H1 (cell line): ENCODE results near the gene NOS1AP. TPM values are rescaled to one million over a fixed set of nuclear protein-coding genes. Genes with fewer than 3 reads are reported as not detected.

Experiments used
- CTCF ChIA-PET: fragments of 300-600 bp; sonication (Branson Sonifier 250); formaldehyde crosslinking; loops from one replicate; lab custom pipeline; 2021; ENCODE audit not compliant: partially characterized antibody; lab: Charles Lee
- POLR2A ChIA-PET: fragments of 300-600 bp; sonication (Branson Sonifier 250); formaldehyde crosslinking; loops from one replicate; lab custom pipeline; 2021; ENCODE audit warnings: inconsistent platforms; ENCODE audit not compliant: partially characterized antibody; lab: Charles Lee
- DNase-seq, 2 experiments: peaks; one replicate each; pipeline versions ENCODE4 v3.0.0 to v3.0.0-alpha.2; 2010 to 2022; ENCODE audit warnings: low spot score in 2 of 2, low read depth in 1 of 2, mixed read lengths in 1 of 2
- FAIRE-seq: peaks from 2 replicates; lab custom pipeline; 2011; peaks lifted over from hg19 to GRCh38; lab: Jason Lieb, UNC
- H2AFZ ChIP-seq: 2 replicates; pipeline ENCODE4 v1.8.1; 2012; ENCODE audit warnings: low read length, inconsistent platforms
- H2AK5ac ChIP-seq: 2 replicates; pipeline ENCODE4 v1.6.1; 2013; ENCODE audit warnings: low read depth, low read length
- H2BK120ac ChIP-seq: replicated peaks from 2 replicates; pipeline ENCODE3; 2013; ENCODE audit warnings: low read depth, low read length, inconsistent platforms
- H2BK12ac ChIP-seq: 2 replicates; pipeline ENCODE4 v1.6.1; 2013; ENCODE audit warnings: low read depth, low read length
- H2BK15ac ChIP-seq: 2 replicates; pipeline ENCODE4 v1.6.1; 2013; ENCODE audit warnings: low read length
- H2BK20ac ChIP-seq: 2 replicates; pipeline ENCODE4 v1.6.1; 2013; ENCODE audit warnings: low read length
- H2BK5ac ChIP-seq: 2 replicates; pipeline ENCODE4 v1.6.1; 2013; ENCODE audit warnings: low read depth, low read length
- H3K14ac ChIP-seq: 2 replicates; pipeline ENCODE4 v1.6.1; 2013; ENCODE audit warnings: inconsistent platforms; ENCODE audit not compliant: insufficient read length
- H3K18ac ChIP-seq: 2 replicates; pipeline ENCODE4 v1.6.1; 2013; ENCODE audit warnings: low read length; ENCODE audit errors: extremely low read depth
- H3K23ac ChIP-seq: 2 replicates; pipeline ENCODE4 v1.6.1; 2013; ENCODE audit warnings: inconsistent platforms; ENCODE audit not compliant: insufficient read length
- H3K23me2 ChIP-seq: 2 replicates; pipeline ENCODE4 v1.6.1; 2013; ENCODE audit warnings: low read depth, low read length
- H3K27ac ChIP-seq: 2 replicates; pipeline ENCODE4 v1.6.1; 2011; ENCODE audit warnings: low read depth, low read length, inconsistent platforms
- H3K27me3 ChIP-seq, 4 experiments: replicated peaks in 1 of 4; 1 replicate in 1 of 4; 2 replicates in 3 of 4; pipeline versions ENCODE4 v1.6.1 to v1.8.1; 2011 to 2013; ENCODE audit warnings: low read length in 3 of 4, mild to moderate bottlenecking in 3 of 4, inconsistent platforms in 2 of 4, mixed read lengths in 2 of 4, moderate library complexity in 1 of 4; ENCODE audit not compliant: control insufficient read depth in 3 of 4, insufficient read depth in 3 of 4; ENCODE audit errors: extremely low read depth in 1 of 4
- H3K36me3 ChIP-seq, 4 experiments: 2 replicates each; pipeline versions ENCODE4 v1.6.1 to v1.8.1; 2011 to 2013; ENCODE audit warnings: mild to moderate bottlenecking in 4 of 4, low read length in 3 of 4, moderate library complexity in 2 of 4, control low read depth in 1 of 4, inconsistent platforms in 1 of 4; ENCODE audit not compliant: insufficient read depth in 4 of 4, control insufficient read depth in 2 of 4
- H3K4ac ChIP-seq: replicated peaks from 2 replicates; pipeline ENCODE3; 2013; ENCODE audit warnings: low read length, low read depth, mixed read lengths, inconsistent platforms; ENCODE audit not compliant: insufficient read length
- H3K4me1 ChIP-seq, 4 experiments: replicated peaks in 1 of 4; 1 replicate in 1 of 4; 2 replicates in 3 of 4; pipeline versions ENCODE4 v1.6.1 to v1.8.1; 2011 to 2013; ENCODE audit warnings: low read length in 3 of 4, inconsistent platforms in 2 of 4, mixed read lengths in 1 of 4; ENCODE audit not compliant: insufficient read depth in 4 of 4, control insufficient read depth in 3 of 4
- H3K4me2 ChIP-seq, 2 experiments: 2 replicates each; pipeline versions ENCODE4 v1.6.1 to v1.8.1; 2011 to 2013; ENCODE audit warnings: low read depth in 2 of 2, low read length in 2 of 2, control low read depth in 1 of 2, inconsistent platforms in 1 of 2, mild to moderate bottlenecking in 1 of 2; ENCODE audit not compliant: insufficient read depth in 1 of 2
- H3K4me3 ChIP-seq, 4 experiments: fragments of 200-600, 300-600 bp in 1 of 4; sonication (generic), shearing (Covaris generic), sonication (Bioruptor Twin) in 1 of 4; 2 replicates each; pipeline versions ENCODE4 v1.5.1 to v1.8.1; 2011 to 2016; ENCODE audit warnings: low read length in 4 of 4, low read depth in 3 of 4, control low read depth in 2 of 4, inconsistent platforms in 2 of 4, mild to moderate bottlenecking in 2 of 4, mixed read lengths in 1 of 4, moderate library complexity in 1 of 4; ENCODE audit not compliant: insufficient read depth in 2 of 4; ENCODE audit errors: extremely low read depth in 1 of 4
- H3K56ac ChIP-seq: replicated peaks from 2 replicates; pipeline ENCODE3; 2013; ENCODE audit warnings: low read depth, mild to moderate bottlenecking, mixed read lengths, low read length, inconsistent platforms; ENCODE audit not compliant: insufficient read length
- H3K79me1 ChIP-seq: 2 replicates; pipeline ENCODE4 v1.6.1; 2013; ENCODE audit warnings: low read depth, low read length, control low read depth
- H3K79me2 ChIP-seq, 2 experiments: 2 replicates each; pipeline versions ENCODE4 v1.6.1 to v1.8.1; 2012 to 2013; ENCODE audit warnings: low read length in 2 of 2, mild to moderate bottlenecking in 2 of 2, inconsistent platforms in 1 of 2; ENCODE audit not compliant: insufficient read depth in 2 of 2, control insufficient read depth in 1 of 2
- H3K9ac ChIP-seq, 4 experiments: replicated peaks in 1 of 4; 1 replicate in 1 of 4; 2 replicates in 3 of 4; pipeline versions ENCODE4 v1.6.1 to v1.8.1; 2011 to 2013; ENCODE audit warnings: low read depth in 3 of 4, low read length in 3 of 4, control low read depth in 2 of 4, mild to moderate bottlenecking in 2 of 4, moderate library complexity in 2 of 4, inconsistent platforms in 1 of 4; ENCODE audit errors: extremely low read depth in 1 of 4
- H3K9me3 ChIP-seq, 2 experiments: 2 replicates each; pipeline versions ENCODE4 v1.6.1 to v1.8.1; 2012 to 2013; ENCODE audit warnings: mild to moderate bottlenecking in 2 of 2, moderate library complexity in 2 of 2, control low read depth in 1 of 2, inconsistent platforms in 1 of 2, low read depth in 1 of 2, low read length in 1 of 2, mixed read lengths in 1 of 2; ENCODE audit not compliant: insufficient read depth in 2 of 2
- H4K20me1 ChIP-seq, 2 experiments: replicated peaks in 1 of 2; 2 replicates each; pipeline versions ENCODE3 to v1.8.1; 2011 to 2013; ENCODE audit warnings: inconsistent platforms in 2 of 2, low read length in 2 of 2, mild to moderate bottlenecking in 1 of 2; ENCODE audit not compliant: insufficient read depth in 2 of 2, control insufficient read depth in 1 of 2
- H4K5ac ChIP-seq: 2 replicates; pipeline ENCODE4 v1.6.1; 2013; ENCODE audit warnings: low read length, low read depth, mixed read lengths, inconsistent platforms; ENCODE audit not compliant: insufficient read length
- H4K8ac ChIP-seq: 2 replicates; pipeline ENCODE4 v1.8.0; 2013; ENCODE audit warnings: mild to moderate bottlenecking, moderate library complexity, low read length, inconsistent platforms; ENCODE audit not compliant: insufficient read depth; ENCODE audit errors: extremely low read depth
- H4K91ac ChIP-seq: replicated peaks from 2 replicates; pipeline ENCODE3; 2013; ENCODE audit warnings: low read length, mixed read lengths, inconsistent platforms; ENCODE audit not compliant: insufficient read length
- BACH1 ChIP-seq: IDR thresholded peaks from 2 replicates; pipeline ENCODE4 v1.6.1; 2012; ENCODE audit warnings: low read length, improper control_type of control experiment
- BRCA1 ChIP-seq: IDR thresholded peaks from 2 replicates; pipeline ENCODE4 v1.6.1; 2012; ENCODE audit warnings: low read depth, low read length, improper control_type of control experiment
- MAFK ChIP-seq: IDR thresholded peaks from 2 replicates; pipeline ENCODE4 v1.6.1; 2012; ENCODE audit warnings: low read depth, mild to moderate bottlenecking, improper control_type of control experiment, low read length
- NRF1 ChIP-seq: IDR thresholded peaks from 2 replicates; pipeline ENCODE4 v1.6.1; 2011; ENCODE audit warnings: mild to moderate bottlenecking, low read depth, low read length, improper control_type of control experiment
- RAD21 ChIP-seq, 2 experiments: IDR thresholded peaks in 1 of 2; conservative IDR thresholded peaks in 1 of 2; 2 replicates each; pipeline ENCODE4 v1.6.1; 2011; ENCODE audit warnings: low read depth in 2 of 2, low read length in 2 of 2, improper control_type of control experiment in 1 of 2, inconsistent platforms in 1 of 2, mild to moderate bottlenecking in 1 of 2, moderate library complexity in 1 of 2
- RBBP5 ChIP-seq: IDR thresholded peaks from 2 replicates; pipeline ENCODE4 v1.7.1; 2012; ENCODE audit warnings: low read depth, mild to moderate bottlenecking, inconsistent platforms, low read length, moderate library complexity, borderline replicate concordance
- RFX5 ChIP-seq: IDR thresholded peaks from 2 replicates; pipeline ENCODE4 v1.6.1; 2011; ENCODE audit warnings: low read depth, low read length, improper control_type of control experiment, borderline replicate concordance
- SIN3A ChIP-seq, 2 experiments: IDR thresholded peaks in 1 of 2; conservative IDR thresholded peaks in 1 of 2; 2 replicates each; pipeline ENCODE4 v1.6.1; 2011 to 2012; ENCODE audit warnings: low read length in 2 of 2, improper control_type of control experiment in 1 of 2, low read depth in 1 of 2, mild to moderate bottlenecking in 1 of 2
- YY1 ChIP-seq: IDR thresholded peaks from 2 replicates; pipeline ENCODE4 v1.6.1; 2011; ENCODE audit warnings: low read depth, mild to moderate bottlenecking, low read length
- WGBS, 2 experiments: shearing (Covaris generic) in 1 of 2; methylation state at CpG; one replicate each; pipeline versions ENCODE4 v1.1.6 to v1.1.7; 2013 to 2015; ENCODE audit warnings: low lambda C conversion rate in 2 of 2, mixed read lengths in 2 of 2, inconsistent platforms in 1 of 2, low coverage in 1 of 2, missing lambda C conversion rate in 1 of 2; ENCODE audit not compliant: insufficient replicate concordance in 2 of 2, insufficient coverage in 1 of 2, insufficient read length in 1 of 2; ENCODE audit errors: extremely low coverage in 1 of 2, missing lambda C conversion rate in 1 of 2; 5-methylcytosine and 5-hydroxymethylcytosine counted together
- polyA plus RNA-seq, 7 experiments: library from polyadenylated mRNA; depleted of rRNA in 3 of 7; stranded (reverse) in 5 of 7; unstranded in 2 of 7; fragments of >200 nt in 5 of 7; fragments of 200-250 nt in 2 of 7; gene quantifications; 1 replicate in 5 of 7; 2 replicates in 1 of 7; 4 replicates in 1 of 7; pipeline versions ENCODE4 v1.2.1 to v1.2.3, GENCODE V29; 2011 to 2013; ENCODE audit warnings: missing spikeins in 2 of 7, mixed read lengths in 2 of 7
- total RNA-seq: library from RNA; stranded (reverse); fragmentation: NEBNext Ultra II Directional; extraction: Animal tissue kit (Norgen Biotek cat#: 25700); gene quantifications from 2 replicates; pipeline ENCODE4 v1.2.1, GENCODE V29; 2021
- TF ChIP-seq, protein P1 (sequence below): IDR thresholded peaks from 2 replicates; pipeline ENCODE4 v1.6.1; 2012; ENCODE audit warnings: low read length, inconsistent platforms

The NOS1AP gene
- total and polyA plus RNA-seq, 2 of the 8 experiments (the other 6 are each of a cell fraction or from before 2014, with no cell fraction given): 2.4 to 12.1 TPM

DNA sequence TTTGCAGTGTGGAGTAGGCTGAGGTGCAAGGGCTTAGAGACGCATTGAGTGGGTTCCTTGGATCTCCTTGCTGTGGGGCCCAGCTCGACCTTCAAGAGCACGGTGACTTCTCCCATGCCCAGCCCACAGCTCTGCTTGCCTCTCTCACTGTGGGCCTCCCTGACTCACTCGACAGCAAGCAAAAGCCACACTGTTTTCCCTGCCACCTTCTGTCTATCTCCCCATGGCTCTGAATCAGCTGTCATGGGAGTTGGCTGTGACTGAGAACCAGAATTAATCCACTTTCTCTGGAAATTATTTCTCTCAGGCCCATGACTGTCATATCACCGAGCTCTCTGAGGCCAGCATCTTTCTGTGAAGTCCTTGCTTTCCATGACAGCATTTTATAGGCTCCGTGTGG is 140.7 kb downstream of the NOS1AP start:
- no peak overlapping the region for H3K56ac ChIP-seq
- H2AK5ac ChIP-seq: 0 out of 2 replicates have a peak overlapping the region, but pooled peaks have one; percentile 14
- H3K9ac ChIP-seq: no peak overlapping the region
- no peak overlapping the region for H3K4me3 ChIP-seq
- H3K79me1 ChIP-seq: no peaks in the 10 kb centered on the region
- no peak overlapping the region for H2AFZ ChIP-seq
- WGBS, 2 experiments: 79% methylated on average over 6 of the region's 6 CpGs; no CpG with 5 or more reads in 1 of the 2 experiments
- no peak overlapping the region for H4K5ac ChIP-seq
- ChIA-PET POLR2A (no interaction called here), CTCF (interaction anchor here (1.2 to 1.8 kb wide), 2 partner anchors 18 to 90 kb away, joined by 3 to 5 read pairs; no protein-coding TSS in a partner anchor)
- no peak overlapping the region for H3K4ac ChIP-seq
- no peak overlapping the region for H2BK120ac ChIP-seq
- no peak overlapping the region for H4K8ac ChIP-seq
- H3K4me2 ChIP-seq: no peak overlapping the region
- H3K27ac ChIP-seq: no peak overlapping the region
- DNase-seq (no peak), FAIRE-seq (no peak)
- no peak overlapping the region for H2BK20ac ChIP-seq
- H4K20me1 ChIP-seq: no peaks in the 10 kb centered on the region
- H2BK5ac ChIP-seq: no peak overlapping the region
- H3K27me3 ChIP-seq: no peaks in the 10 kb centered on the region
- H3K23ac ChIP-seq: no peak overlapping the region
- peaks cover 0 to 15% (median 5%) of the 10 kb centered on the region in 4 experiments; a peak in 5 of 7 replicates for H3K4me1 ChIP-seq
- no peak overlapping the region for H4K91ac ChIP-seq
- peaks cover 3 to 32% of the 10 kb centered on the region in 2 experiments; a peak in 3 of 4 replicates for H3K79me2 ChIP-seq
- H3K9me3 ChIP-seq: no peaks in the 10 kb centered on the region
- H2BK15ac ChIP-seq: no peak overlapping the region
- no peaks in the 10 kb centered on the region for H3K23me2 ChIP-seq
- H3K18ac ChIP-seq: no peak overlapping the region
- H2BK12ac ChIP-seq: no peak overlapping the region
- TF ChIP-seq SIN3A (conservative IDR thresholded peaks at IDR 0.05 in 1 of 2, IDR thresholded peaks at IDR 0.05 in 1 of 2; ENCODE audit: low read depth in 1 of 2, low read length in 2 of 2) (no peak), RBBP5 (no peak), YY1 (no peak), BRCA1 (no peak), NRF1 (no peak), BACH1 (no peak), RAD21 (IDR thresholded peaks at IDR 0.05 in 1 of 2, conservative IDR thresholded peaks at IDR 0.05 in 1 of 2; ENCODE audit: low read depth in 2 of 2, low read length in 2 of 2) (no peak), MAFK (no peak), RFX5 (no peak)
- TF ChIP-seq, protein P1, sequence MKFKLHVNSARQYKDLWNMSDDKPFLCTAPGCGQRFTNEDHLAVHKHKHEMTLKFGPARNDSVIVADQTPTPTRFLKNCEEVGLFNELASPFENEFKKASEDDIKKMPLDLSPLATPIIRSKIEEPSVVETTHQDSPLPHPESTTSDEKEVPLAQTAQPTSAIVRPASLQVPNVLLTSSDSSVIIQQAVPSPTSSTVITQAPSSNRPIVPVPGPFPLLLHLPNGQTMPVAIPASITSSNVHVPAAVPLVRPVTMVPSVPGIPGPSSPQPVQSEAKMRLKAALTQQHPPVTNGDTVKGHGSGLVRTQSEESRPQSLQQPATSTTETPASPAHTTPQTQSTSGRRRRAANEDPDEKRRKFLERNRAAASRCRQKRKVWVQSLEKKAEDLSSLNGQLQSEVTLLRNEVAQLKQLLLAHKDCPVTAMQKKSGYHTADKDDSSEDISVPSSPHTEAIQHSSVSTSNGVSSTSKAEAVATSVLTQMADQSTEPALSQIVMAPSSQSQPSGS: no peak
- TF ChIP-seq, all 59 proteins: peak for 0
- Histone ChIP-seq H3K36me3 (no peaks in the 10 kb centered on the region), H3K14ac (no peak overlapping the region)
